Measurements from ENCODE around the gene MTFR1L. TPM values are rescaled to one million over a fixed set of nuclear protein-coding genes. Genes with fewer than 3 reads are reported as not detected.

The MTFR1L gene
- total RNA-seq, 1 donor: 46.6 TPM

DNA sequence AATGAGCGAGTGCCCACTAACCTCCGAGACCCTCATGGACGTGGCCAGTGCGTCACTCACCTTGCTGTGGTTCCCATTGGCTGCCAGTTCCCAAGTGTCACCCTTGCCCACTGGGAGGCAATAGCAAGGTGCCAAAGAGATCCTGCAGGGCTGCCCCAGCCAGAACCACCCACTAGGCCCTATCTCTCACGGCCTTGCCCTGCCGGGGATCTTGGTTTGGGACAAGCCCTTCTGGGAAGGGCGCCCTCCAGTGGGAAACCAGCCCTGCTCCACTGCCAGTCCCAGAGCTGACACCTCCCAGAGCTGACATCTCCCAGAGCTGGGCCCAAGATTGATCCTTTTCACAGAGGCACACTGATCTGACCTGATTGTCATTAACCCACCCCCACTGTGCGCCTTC lies 21.8 kb upstream of the MTFR1L start:
- DNase-seq (ENCODE audit: low read depth): no peak
- H3K4me3 ChIP-seq (ENCODE audit: low read depth, low read length): no peak overlapping the region
- TF ChIP-seq, protein P1, sequence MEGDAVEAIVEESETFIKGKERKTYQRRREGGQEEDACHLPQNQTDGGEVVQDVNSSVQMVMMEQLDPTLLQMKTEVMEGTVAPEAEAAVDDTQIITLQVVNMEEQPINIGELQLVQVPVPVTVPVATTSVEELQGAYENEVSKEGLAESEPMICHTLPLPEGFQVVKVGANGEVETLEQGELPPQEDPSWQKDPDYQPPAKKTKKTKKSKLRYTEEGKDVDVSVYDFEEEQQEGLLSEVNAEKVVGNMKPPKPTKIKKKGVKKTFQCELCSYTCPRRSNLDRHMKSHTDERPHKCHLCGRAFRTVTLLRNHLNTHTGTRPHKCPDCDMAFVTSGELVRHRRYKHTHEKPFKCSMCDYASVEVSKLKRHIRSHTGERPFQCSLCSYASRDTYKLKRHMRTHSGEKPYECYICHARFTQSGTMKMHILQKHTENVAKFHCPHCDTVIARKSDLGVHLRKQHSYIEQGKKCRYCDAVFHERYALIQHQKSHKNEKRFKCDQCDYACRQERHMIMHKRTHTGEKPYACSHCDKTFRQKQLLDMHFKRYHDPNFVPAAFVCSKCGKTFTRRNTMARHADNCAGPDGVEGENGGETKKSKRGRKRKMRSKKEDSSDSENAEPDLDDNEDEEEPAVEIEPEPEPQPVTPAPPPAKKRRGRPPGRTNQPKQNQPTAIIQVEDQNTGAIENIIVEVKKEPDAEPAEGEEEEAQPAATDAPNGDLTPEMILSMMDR (IDR thresholded peaks at IDR 0.05; ENCODE audit: insufficient read depth, low read depth, low read length): peak; percentile 45

DNA sequence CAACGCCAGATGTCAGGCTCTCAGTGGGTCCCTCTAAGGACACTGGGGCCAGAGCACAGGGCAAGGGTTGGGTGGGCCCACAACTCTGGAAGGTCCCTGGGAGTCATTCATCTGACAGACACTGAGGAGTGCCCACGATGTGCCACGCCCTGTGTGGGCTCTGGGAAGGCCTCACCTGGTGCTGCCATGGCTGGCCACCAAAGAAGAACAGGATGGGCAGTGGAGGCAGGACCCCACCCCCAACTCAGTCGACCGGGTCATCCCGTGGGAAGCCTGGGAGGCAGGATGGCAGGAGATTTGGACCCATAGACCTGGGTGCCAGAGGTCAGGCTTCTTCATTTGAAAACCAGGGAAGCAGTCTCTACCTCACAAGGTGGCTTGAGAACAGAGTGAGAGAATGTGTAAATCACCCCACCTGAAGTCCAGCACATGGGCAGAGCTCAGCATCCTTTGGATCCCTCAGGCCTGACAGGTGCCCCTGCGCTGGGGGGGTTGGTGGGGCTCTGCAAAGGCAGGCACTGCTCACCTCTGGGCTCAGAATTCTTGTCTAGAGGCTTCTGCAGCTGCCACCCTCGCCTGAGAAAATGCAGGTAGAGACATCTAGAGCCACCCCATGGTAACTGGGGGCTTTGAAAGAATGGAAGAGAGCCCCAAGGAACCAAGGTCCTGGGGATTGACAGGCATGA lies 20.9 kb upstream of the MTFR1L start:
- TF ChIP-seq, protein P1 (IDR thresholded peaks at IDR 0.05; ENCODE audit: insufficient read depth, low read depth, low read length): no peak
- no peak for DNase-seq (ENCODE audit: low read depth)
- H3K4me3 ChIP-seq (ENCODE audit: low read depth, low read length): no peak overlapping the region

DNA sequence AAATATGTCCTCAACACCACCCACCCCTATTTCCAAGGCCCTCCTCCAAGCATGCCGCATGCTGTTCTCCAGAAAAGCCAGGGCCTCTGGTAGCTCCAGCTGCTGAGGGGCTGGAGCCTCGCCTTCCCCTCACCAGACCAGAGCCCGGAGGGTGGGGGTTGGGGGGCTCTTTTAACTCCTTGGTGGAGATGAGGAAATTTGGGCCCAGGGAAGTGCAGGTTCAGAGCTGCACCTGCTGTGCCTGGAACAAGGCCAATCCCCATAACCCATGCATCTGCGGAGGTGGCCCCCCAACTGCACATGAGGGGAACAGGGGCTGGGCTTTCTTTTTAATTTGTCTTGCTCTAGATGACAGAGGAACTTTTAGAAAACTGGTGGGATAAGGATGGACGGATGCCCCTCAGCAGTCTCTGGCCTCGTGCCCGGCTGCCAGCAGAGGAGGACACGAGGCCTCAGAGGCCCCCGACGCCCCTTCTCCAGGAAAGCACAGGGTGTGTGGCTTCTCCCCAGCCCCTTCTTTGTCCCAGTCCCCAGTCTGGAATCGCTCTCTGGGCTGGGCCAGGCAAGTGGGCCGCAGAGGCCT lies 20.3 kb upstream of the MTFR1L start:
- no peak for DNase-seq (ENCODE audit: low read depth)
- peak overlapping the region; percentile 56 for H3K4me3 ChIP-seq (ENCODE audit: low read depth, low read length)
- TF ChIP-seq, protein P1 (IDR thresholded peaks at IDR 0.05; ENCODE audit: insufficient read depth, low read depth, low read length): no peak

DNA sequence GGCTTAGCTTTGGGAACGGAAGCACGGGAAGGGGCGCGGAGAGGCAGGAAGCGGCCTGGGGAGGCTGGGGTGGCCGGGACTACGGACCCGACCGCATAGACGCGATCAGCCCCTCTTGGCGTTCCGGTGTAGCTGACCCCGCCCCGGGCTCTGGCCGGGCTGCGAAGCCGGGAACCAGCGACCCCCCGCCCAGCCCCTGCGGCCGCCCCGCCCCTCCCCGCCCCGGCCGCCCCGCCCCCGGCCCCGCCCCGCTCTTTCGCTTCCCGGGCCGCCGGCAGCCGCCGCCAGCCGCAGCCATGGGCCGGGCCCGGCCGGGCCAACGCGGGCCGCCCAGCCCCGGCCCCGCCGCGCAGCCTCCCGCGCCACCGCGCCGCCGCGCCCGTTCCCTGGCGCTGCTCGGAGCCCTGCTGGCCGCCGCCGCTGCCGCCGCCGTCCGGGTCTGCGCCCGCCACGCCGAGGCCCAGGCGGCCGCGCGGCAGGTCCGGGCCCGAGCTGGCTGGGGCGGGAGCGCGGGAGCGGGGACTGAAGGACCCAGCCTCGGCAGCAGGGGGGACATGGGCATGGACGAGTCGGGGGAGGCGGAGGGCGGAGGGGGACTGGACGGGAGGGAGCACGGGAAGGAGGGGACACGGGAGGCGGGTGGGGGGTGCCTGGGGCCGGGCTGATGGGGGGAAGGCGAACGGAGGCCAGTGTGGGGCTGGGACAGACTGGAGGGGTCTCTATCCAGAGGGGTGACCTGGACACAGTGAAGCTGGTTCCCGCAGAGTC lies 19.6 kb upstream of the MTFR1L start, which contains the start of gene SELENON:
TSS of gene SELENON (plus strand) at position 259 of the 768 bp plus-strand sequence. CDS start at position 297, 38 bp downstream.
- TF ChIP-seq, protein P1 (IDR thresholded peaks at IDR 0.05; ENCODE audit: insufficient read depth, low read depth, low read length): no peak
- DNase-seq (ENCODE audit: low read depth): peak; percentile 67
- peak within 1 kb of the TSS; percentile 72 for H3K4me3 ChIP-seq (ENCODE audit: low read depth, low read length)

DNA sequence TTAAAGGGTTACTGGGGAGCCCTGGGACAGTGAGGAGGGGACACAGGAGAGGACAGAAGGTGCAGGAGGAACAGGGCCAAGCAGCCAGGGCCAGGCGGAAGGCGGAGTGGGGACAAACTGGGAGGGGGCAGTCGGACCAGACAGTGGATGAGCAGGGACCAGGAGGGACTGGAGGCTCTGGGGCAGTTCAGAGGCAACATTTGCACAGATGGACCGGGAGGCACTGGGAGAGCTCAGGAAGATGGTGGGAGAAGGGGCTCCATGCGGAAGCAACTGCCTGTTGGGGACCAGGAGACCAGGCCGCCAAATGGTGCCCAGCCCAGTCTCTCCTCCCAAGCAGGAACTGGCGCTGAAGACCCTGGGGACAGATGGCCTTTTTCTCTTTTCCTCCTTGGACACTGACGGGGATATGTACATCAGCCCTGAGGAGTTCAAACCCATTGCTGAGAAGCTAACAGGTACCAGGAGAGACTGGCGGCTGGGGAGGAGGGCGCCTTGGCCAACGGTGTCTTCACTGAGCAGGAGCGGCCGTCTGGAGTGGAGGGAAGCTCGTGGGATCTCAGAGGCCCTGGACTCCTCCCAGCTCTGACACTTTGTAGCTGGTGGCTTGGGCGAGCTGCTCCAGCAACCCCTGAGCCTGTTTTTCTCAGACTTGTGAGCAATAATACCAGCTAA lies 18.9 kb upstream of the MTFR1L start:
- TF ChIP-seq, protein P1 (IDR thresholded peaks at IDR 0.05; ENCODE audit: insufficient read depth, low read depth, low read length): no peak
- H3K4me3 ChIP-seq (ENCODE audit: low read depth, low read length): peak overlapping the region; percentile 72
- no peak for DNase-seq (ENCODE audit: low read depth)

DNA sequence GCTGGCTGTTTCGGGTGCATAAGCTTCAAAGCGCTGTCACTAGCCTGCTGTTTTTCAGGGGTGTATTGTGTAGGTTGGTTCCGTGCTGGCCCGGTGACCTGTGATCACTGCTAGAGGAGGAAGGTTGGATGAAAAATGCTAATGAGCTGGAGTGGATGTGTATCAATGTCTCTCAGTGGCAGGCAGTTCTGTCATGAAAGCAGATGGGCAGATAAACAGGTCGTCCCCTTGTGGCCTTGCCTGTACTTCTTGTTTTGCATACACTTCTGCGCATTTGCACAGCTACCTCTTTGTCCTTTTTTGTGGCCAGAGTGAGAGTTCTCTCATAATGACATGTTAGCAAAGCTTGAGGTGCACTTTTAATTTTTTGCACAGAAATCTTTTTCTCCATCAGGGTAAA lies 16.8 kb upstream of the MTFR1L start:
- TF ChIP-seq, protein P1 (IDR thresholded peaks at IDR 0.05; ENCODE audit: insufficient read depth, low read depth, low read length): no peak
- no peak for DNase-seq (ENCODE audit: low read depth)
- no peak overlapping the region for H3K4me3 ChIP-seq (ENCODE audit: low read depth, low read length)

Data from fibroblast of villous mesenchyme (primary cell).